Prostate gland (tissue), 2 donors: ENCODE results near the gene LGI1. TPM values are rescaled to one million over a fixed set of nuclear protein-coding genes. Genes with fewer than 3 reads are reported as not detected.

Experiments
- DNase-seq: peaks from one replicate; pipeline ENCODE4 v3.0.0-alpha.2; 2019; ENCODE audit warnings: low spot score
- H3K27ac ChIP-seq, 2 donors: fragments of 200-600 bp; sonication (generic); 2 replicates each; pipeline ENCODE4 v1.5.1; 2017 to 2019
- H3K27me3 ChIP-seq: fragments of 200-600 bp; sonication (generic); replicated peaks from 2 replicates; pipeline ENCODE4 v1.5.1; 2019; ENCODE audit not compliant: insufficient read depth
- H3K36me3 ChIP-seq, 2 donors: fragments of 200-600 bp; sonication (generic); 1 replicate in 1 of 2; 2 replicates in 1 of 2; pipeline versions ENCODE4 v1.5.1 to v1.8.1; 2017 to 2019
- H3K4me1 ChIP-seq: fragments of 200-600 bp; sonication (generic); replicated peaks from 2 replicates; pipeline ENCODE4 v1.5.1; 2019
- H3K4me3 ChIP-seq, 2 donors: fragments of 200-600 bp; sonication (generic); 2 replicates each; pipeline ENCODE4 v1.5.1; 2017 to 2019
- H3K9me3 ChIP-seq: fragments of 200-600 bp; sonication (generic); 2 replicates; pipeline ENCODE4 v1.5.1; 2017
- POLR2A ChIP-seq: fragments of 450-650 bp; IDR thresholded peaks from one replicate; pipeline ENCODE4 v1.6.1; 2016; ENCODE audit warnings: antibody characterized with exemption, mild to moderate bottlenecking
- POLR2AphosphoS5 ChIP-seq: sonication (generic); formaldehyde crosslinking; IDR thresholded peaks from one replicate; pipeline ENCODE4 v1.6.1; 2017; ENCODE audit warnings: antibody characterized with exemption
- WGBS: methylation state at CpG from one replicate; pipeline ENCODE4 v1.1.5; 2018; 5-methylcytosine and 5-hydroxymethylcytosine counted together
- intact Hi-C: fragments of 100-400 bp; cut with DNase I; formaldehyde crosslinking; loops from one replicate; pipeline ENCODE4 v1.14.2; 2022
- total RNA-seq, 2 donors: library from RNA; depleted of rRNA; stranded (reverse); fragments of >200 nt; gene quantifications; one replicate each; pipeline ENCODE4 v1.1.0, GENCODE V29; 2016
- TF ChIP-seq, protein P1 (sequence below), 4 experiments: fragments of 200-600 bp in 2 of 4; fragments of 450-650 bp in 2 of 4; sonication (generic) in 2 of 4; IDR thresholded peaks; 1 replicate in 3 of 4; 2 replicates in 1 of 4; pipeline ENCODE4 v1.5.1; 2016 to 2019; ENCODE audit warnings: antibody characterized with exemption in 4 of 4, mild to moderate bottlenecking in 2 of 4, moderate library complexity in 2 of 4

The LGI1 gene
- total RNA-seq, 2 donors from 2014 or later, result 0.23 to 0.91 TPM

DNA sequence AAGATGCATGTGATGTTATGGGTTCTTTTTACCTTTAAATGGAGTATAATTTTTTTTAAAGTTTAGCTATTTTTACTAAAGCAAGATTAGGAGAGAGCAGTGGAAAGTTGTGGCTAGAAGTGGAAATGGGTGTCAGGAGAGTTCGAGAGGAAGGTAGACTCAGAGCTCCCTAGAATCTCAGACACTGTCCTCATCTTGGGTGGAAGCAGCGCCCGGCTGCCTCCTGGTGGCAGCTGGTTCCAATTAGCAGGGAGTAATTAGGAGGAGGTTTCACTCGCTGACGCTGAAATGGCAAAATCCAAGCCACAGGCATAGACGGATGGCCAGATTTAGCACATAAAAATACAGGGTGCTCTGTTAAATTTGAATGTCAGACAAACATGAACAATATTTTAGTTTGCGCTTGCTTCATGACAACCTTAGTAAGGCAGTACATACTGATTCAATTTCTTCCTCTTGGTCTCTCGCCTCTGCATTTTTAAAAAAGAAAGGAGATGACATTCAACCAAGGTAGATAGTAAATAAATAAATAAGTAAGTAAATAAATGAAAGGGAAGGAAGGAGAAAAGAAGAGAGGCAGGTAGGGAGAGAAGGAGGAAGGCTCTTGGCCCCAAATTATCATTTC is 58.5 kb downstream of the LGI1 start:
- TF ChIP-seq POLR2AphosphoS5 (peak; percentile 33), POLR2A (no peak)
- TF ChIP-seq, protein P1, sequence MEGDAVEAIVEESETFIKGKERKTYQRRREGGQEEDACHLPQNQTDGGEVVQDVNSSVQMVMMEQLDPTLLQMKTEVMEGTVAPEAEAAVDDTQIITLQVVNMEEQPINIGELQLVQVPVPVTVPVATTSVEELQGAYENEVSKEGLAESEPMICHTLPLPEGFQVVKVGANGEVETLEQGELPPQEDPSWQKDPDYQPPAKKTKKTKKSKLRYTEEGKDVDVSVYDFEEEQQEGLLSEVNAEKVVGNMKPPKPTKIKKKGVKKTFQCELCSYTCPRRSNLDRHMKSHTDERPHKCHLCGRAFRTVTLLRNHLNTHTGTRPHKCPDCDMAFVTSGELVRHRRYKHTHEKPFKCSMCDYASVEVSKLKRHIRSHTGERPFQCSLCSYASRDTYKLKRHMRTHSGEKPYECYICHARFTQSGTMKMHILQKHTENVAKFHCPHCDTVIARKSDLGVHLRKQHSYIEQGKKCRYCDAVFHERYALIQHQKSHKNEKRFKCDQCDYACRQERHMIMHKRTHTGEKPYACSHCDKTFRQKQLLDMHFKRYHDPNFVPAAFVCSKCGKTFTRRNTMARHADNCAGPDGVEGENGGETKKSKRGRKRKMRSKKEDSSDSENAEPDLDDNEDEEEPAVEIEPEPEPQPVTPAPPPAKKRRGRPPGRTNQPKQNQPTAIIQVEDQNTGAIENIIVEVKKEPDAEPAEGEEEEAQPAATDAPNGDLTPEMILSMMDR (IDR thresholded peaks at IDR 0.05), result peak; percentile 26 to 76 (median 62)
- Histone ChIP-seq H3K9me3 (no peaks in the 10 kb centered on the region), H3K27me3 (no peaks in the 10 kb centered on the region), H3K36me3 (no peaks in the 10 kb centered on the region), H3K4me1 (no peaks in the 10 kb centered on the region), H3K27ac (no peak overlapping the region), H3K4me3 (no peak overlapping the region)
- WGBS, result 14% methylated on average over 8 of the region's 8 CpGs
- DNase-seq, result peak; percentile 51
- intact Hi-C loops, result loop anchor here (2.0 to 10.0 kb wide), 2 partner anchors 111 to 251 kb away; partner anchors contain the start of gene FFAR4

DNA sequence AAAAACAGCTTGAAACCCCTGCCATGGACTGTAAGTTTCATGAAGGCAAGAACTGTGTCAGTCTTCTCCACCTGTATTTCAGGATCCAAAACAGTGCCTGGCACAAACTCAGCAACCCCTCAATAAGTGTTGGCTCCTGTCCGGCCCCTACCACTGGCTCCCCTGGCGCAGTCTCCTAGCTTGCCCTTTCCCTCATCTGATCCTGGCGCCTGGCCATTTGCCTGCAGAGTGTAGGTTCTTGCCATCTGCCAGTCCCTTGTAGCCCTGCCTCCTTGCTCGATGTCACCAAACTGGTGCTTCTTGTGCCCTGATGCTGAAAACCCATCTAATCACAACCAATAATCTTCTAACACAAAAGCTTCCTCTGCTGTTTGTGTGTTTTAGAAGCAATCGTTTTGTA is 60.4 kb downstream of the LGI1 start:
- Histone ChIP-seq H3K4me3 (no peak overlapping the region), H3K9me3 (no peaks in the 10 kb centered on the region), H3K4me1 (no peaks in the 10 kb centered on the region), H3K36me3 (no peaks in the 10 kb centered on the region), H3K27ac (no peak overlapping the region), H3K27me3 (no peaks in the 10 kb centered on the region)
- intact Hi-C loops, result loop anchor here (10.0 kb wide), 1 partner anchor 253 kb away; the partner anchor contains the start of gene FFAR4
- WGBS, result 77% methylated on average over 5 of the region's 5 CpGs
- TF ChIP-seq, protein P1 (IDR thresholded peaks at IDR 0.05), result no peak
- no peak for DNase-seq

DNA sequence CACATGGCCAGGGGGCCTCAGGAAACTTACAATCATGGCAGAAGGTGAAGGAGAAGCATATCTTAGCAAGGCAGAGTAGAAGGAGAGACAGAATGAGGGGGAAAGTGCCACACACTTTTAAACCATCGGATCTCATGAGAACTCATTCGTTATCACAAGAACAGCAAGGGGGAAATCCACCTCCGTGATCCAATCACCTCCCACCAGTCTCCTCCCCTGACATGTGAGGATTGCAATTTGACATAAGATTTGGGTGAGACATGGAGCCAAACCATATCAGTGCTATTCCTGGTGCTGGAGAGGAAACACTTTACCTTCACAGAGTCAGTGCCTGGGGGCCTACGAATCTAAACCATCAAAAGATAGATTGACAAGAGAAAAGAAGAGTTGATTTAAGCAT is 61.8 kb downstream of the LGI1 start:
- DNase-seq, result no peak
- intact Hi-C loops, result loop anchor here (10.0 kb wide), 1 partner anchor 255 kb away; the partner anchor contains the start of gene FFAR4
- no peaks in the 10 kb centered on the region for H3K36me3 ChIP-seq
- no peak overlapping the region for H3K27ac ChIP-seq
- no peak overlapping the region for H3K4me3 ChIP-seq
- TF ChIP-seq, protein P1 (IDR thresholded peaks at IDR 0.05), result no peak
- TF ChIP-seq POLR2A, result no peak
- no peak for TF ChIP-seq POLR2AphosphoS5
- 67% methylated on average over 4 of the region's 4 CpGs for WGBS
- H3K27me3 ChIP-seq, result no peaks in the 10 kb centered on the region
- H3K9me3 ChIP-seq, result no peaks in the 10 kb centered on the region
- H3K4me1 ChIP-seq, result no peaks in the 10 kb centered on the region

DNA sequence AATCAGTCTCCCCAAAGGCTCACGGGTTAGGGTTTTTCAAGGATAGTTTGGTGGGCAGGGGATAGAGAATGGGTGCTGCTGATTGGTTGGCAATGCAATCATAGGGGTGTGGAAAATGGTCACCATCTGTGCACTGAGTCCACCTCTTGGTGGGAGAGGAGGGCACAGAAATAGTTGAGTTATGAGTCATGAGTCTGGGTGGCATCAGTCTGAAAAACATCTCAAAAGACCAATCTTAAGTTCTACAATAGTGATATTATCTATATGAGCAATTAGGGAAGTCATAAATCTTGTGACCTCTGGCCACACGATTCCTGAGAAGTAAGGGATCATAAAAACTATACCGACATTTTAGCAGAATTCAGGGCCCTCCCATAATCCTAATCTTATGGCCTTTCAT is 62.7 kb downstream of the LGI1 start:
- Histone ChIP-seq H3K4me3 (no peak overlapping the region), H3K4me1 (no peaks in the 10 kb centered on the region), H3K36me3 (no peaks in the 10 kb centered on the region), H3K27me3 (no peaks in the 10 kb centered on the region), H3K27ac (no peak overlapping the region), H3K9me3 (no peaks in the 10 kb centered on the region)
- intact Hi-C loops, result loop anchor here (2.0 to 5.0 kb wide), 2 partner anchors 38 to 622 kb away; no protein-coding TSS in a partner anchor
- no peak for DNase-seq
- 33% methylated on average over 3 of the region's 3 CpGs for WGBS
- TF ChIP-seq, protein P1 (IDR thresholded peaks at IDR 0.05), result no peak
- TF ChIP-seq POLR2AphosphoS5 (no peak), POLR2A (no peak)
